WI38 (cell line): Measurements from ENCODE around the gene TMEM131.

ENCODE experiments used
- H3K4me3 ChIP-seq: 2 replicates; pipeline ENCODE4 v1.5.1; 2011; ENCODE audit warnings: low read depth, mild to moderate bottlenecking, control low read depth, low read length
- CTCF ChIP-seq: IDR thresholded peaks from 2 replicates; pipeline ENCODE4 v1.5.1; 2012; ENCODE audit warnings: low read depth, mild to moderate bottlenecking, control low read depth, low read length

Gene TMEM131

GRCh38 chr2:97708608-97709007 lies 287.1 kb downstream of the TMEM131 start:
- no peak overlapping the region for H3K4me3 ChIP-seq
- no peak for TF ChIP-seq CTCF

- no peak for TF ChIP-seq CTCF
These were observed 287.7 kb downstream of the TMEM131 start for GRCh38 chr2:97708048-97708380.

GRCh38 chr2:97707362-97708047 lies 288.2 kb downstream of the TMEM131 start:
- no peak for TF ChIP-seq CTCF
- no peak overlapping the region for H3K4me3 ChIP-seq

More at GRCh38 chr2:97708048-97708380, 287.7 kb downstream of the TMEM131 start:
- H3K4me3 ChIP-seq, result no peak overlapping the region

GRCh38 chr2:97706708-97707345 lies 288.9 kb downstream of the TMEM131 start:
- H3K4me3 ChIP-seq, result no peak overlapping the region
- no peak for TF ChIP-seq CTCF
